ENCODE data around the gene CDH12. TPM values are rescaled to one million over a fixed set of nuclear protein-coding genes. Genes with fewer than 3 reads are reported as not detected.
"Not testable (repeated sequence)": the region's sequence is repeated elsewhere in the genome, so short reads cannot be mapped to it uniquely, and the experiment has no call there.

Gene CDH12
- total and polyA plus RNA-seq, 4 donors = 0.02 to 3.7 (median 0.31) TPM; not detected in 1

- Histone ChIP-seq H3K4me3 (no peak overlapping the region), H3K27me3 (ENCODE audit: control insufficient read depth in 3 of 3, insufficient read depth in 3 of 3, low read length in 2 of 3) (no peaks in the 10 kb centered on the region), H3K4me1 (ENCODE audit: control insufficient read depth in 5 of 5, insufficient read depth in 5 of 5, low read length in 5 of 5) (no peaks in the 10 kb centered on the region), H3K27ac (ENCODE audit: low read depth in 1 of 2, low read length in 1 of 2) (no peak overlapping the region), H3K9ac (ENCODE audit: insufficient read depth in 1 of 2, low read length in 2 of 2) (no peak overlapping the region), H3K9me3 (ENCODE audit: control insufficient read depth in 4 of 4, insufficient read depth in 3 of 4, low read length in 3 of 4) (no peaks in the 10 kb centered on the region), H3K36me3 (ENCODE audit: control insufficient read depth in 4 of 4, insufficient read depth in 4 of 4, low read length in 4 of 4) (no peaks in the 10 kb centered on the region)
- no peak for TF ChIP-seq CTCF (IDR thresholded peaks at IDR 0.05; ENCODE audit: control extremely low read depth, extremely low read depth)
- DNase-seq = no peak
- no peak for ATAC-seq (ENCODE audit: insufficient read depth, low FRiP score)
- 88 to 97% methylated on average over 1 of the region's 1 CpG for WGBS, 2 donors
These were observed 240.2 kb downstream of the CDH12 start for GRCh38 chr5:22612928-22613327.

DNA sequence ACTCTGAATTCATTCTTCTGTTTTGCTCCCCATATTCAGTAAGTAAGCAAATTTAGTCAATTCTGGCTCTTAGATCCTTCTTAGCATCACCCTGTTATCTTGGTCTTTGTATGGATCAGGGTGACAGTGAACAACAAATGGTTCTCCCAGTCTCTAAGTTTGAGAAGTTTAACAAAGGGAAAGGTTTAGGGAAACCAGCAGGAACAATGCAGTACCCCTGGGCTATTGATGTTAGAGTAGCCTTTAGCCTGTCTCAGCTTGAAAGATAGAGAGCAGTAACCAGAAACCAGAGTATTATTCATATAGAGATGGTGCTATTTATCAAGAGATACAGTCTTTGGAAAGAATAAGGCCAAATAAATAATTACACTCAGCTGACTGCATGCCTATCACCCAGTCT, 241.8 kb downstream of the CDH12 start:
- H3K36me3 ChIP-seq (ENCODE audit: control insufficient read depth in 4 of 4, insufficient read depth in 4 of 4, low read length in 4 of 4) = no peaks in the 10 kb centered on the region
- H3K27ac ChIP-seq (ENCODE audit: low read depth in 1 of 2, low read length in 1 of 2) = no peak overlapping the region

DNA sequence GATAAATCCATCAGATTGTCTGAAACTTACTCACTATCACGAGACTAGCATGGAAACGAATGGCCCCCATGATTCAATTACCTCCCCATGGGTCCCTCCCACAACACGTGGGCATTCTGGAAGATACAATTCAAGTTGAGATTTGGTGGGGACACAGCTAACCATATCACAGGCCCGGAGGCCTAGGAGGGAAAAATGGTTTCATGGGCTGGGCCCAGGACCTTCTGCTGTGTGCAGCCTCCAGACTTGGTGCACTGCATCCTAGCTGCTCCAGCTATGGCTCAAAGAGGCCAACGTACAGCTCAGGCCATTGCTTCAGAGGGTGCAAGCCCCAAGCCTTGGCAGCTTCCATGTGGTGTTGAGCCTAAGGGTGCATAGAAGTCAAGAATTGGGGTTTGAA, 245.6 kb downstream of the CDH12 start:
- peaks cover 0 to 11% (median 2%) of the 10 kb centered on the region in 4 donors for H3K9me3 ChIP-seq (ENCODE audit: control insufficient read depth in 4 of 4, insufficient read depth in 3 of 4, low read length in 3 of 4)
- not testable (repeated sequence) for H3K27me3 ChIP-seq (ENCODE audit: control insufficient read depth in 3 of 3, insufficient read depth in 3 of 3, low read length in 2 of 3); DNase-seq; H3K9ac ChIP-seq (ENCODE audit: insufficient read depth in 1 of 2, low read length in 2 of 2); H3K4me1 ChIP-seq (ENCODE audit: control insufficient read depth in 5 of 5, insufficient read depth in 5 of 5, low read length in 5 of 5); H3K27ac ChIP-seq (ENCODE audit: low read depth in 1 of 2, low read length in 1 of 2); H3K4me3 ChIP-seq; H3K36me3 ChIP-seq (ENCODE audit: control insufficient read depth in 4 of 4, insufficient read depth in 4 of 4, low read length in 4 of 4); ATAC-seq (ENCODE audit: insufficient read depth, low FRiP score)
- WGBS, 2 donors = 66 to 75% methylated on average over 5 of the region's 5 CpGs

More for the DNA sequence above, 241.8 kb downstream of the CDH12 start:
- no peak for TF ChIP-seq CTCF (IDR thresholded peaks at IDR 0.05; ENCODE audit: control extremely low read depth, extremely low read depth)
- H3K4me3 ChIP-seq = no peak overlapping the region
- H3K4me1 ChIP-seq (ENCODE audit: control insufficient read depth in 5 of 5, insufficient read depth in 5 of 5, low read length in 5 of 5) = no peaks in the 10 kb centered on the region
- no peaks in the 10 kb centered on the region for H3K27me3 ChIP-seq (ENCODE audit: control insufficient read depth in 3 of 3, insufficient read depth in 3 of 3, low read length in 2 of 3)
- peaks cover 0 to 4% (median 1%) of the 10 kb centered on the region in 4 donors for H3K9me3 ChIP-seq (ENCODE audit: control insufficient read depth in 4 of 4, insufficient read depth in 3 of 4, low read length in 3 of 4)
- ATAC-seq (ENCODE audit: insufficient read depth, low FRiP score) (no peak), DNase-seq (no peak)
- H3K9ac ChIP-seq (ENCODE audit: insufficient read depth in 1 of 2, low read length in 2 of 2) = no peak overlapping the region

DNA sequence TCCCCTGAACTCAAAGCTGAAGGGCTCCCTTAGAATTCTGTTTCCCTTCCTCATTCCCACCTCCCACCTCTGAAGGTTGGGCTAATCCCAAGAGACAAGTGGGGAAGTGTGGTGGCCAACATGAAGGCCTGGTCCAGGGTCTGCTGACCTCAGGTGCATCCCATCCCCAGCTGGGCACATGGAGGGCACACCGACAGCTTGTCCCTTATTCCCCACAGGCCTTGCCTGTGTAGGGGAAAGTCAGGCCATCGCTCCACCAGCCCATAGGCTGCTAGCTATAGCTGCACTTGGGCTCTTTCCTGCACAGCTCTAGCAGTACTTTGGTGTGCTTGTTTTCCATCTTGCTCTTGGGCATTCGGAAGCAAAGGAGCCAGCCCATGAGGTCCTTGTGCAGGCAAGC, 247.7 kb downstream of the CDH12 start:
- Histone ChIP-seq H3K27me3 (ENCODE audit: control insufficient read depth in 3 of 3, insufficient read depth in 3 of 3, low read length in 2 of 3) (no peaks in the 10 kb centered on the region), H3K36me3 (ENCODE audit: control insufficient read depth in 4 of 4, insufficient read depth in 4 of 4, low read length in 4 of 4) (no peaks in the 10 kb centered on the region), H3K27ac (ENCODE audit: low read depth in 1 of 2, low read length in 1 of 2) (no peak overlapping the region), H3K4me3 (no peak overlapping the region), H3K9ac (ENCODE audit: insufficient read depth in 1 of 2, low read length in 2 of 2) (no peak overlapping the region), H3K4me1 (ENCODE audit: control insufficient read depth in 5 of 5, insufficient read depth in 5 of 5, low read length in 5 of 5) (no peaks in the 10 kb centered on the region), H3K9me3 (ENCODE audit: control insufficient read depth in 4 of 4, insufficient read depth in 3 of 4, low read length in 3 of 4) (peaks cover 0 to 11% (median 2%) of the 10 kb centered on the region in 4 donors)
- TF ChIP-seq CTCF (IDR thresholded peaks at IDR 0.05; ENCODE audit: control extremely low read depth, extremely low read depth) = no peak
- ATAC-seq (ENCODE audit: insufficient read depth, low FRiP score) (no peak), DNase-seq (no peak)
- 85 to 88% methylated on average over 3 of the region's 3 CpGs for WGBS, 2 donors

Data from lung (tissue), 12 donors.